ENCODE results near the gene OR51A4. TPM values are rescaled to one million over a fixed set of nuclear protein-coding genes. Genes with fewer than 3 reads are reported as not detected.

The OR51A4 gene
- total and polyA plus RNA-seq, 10 donors = not detected

DNA sequence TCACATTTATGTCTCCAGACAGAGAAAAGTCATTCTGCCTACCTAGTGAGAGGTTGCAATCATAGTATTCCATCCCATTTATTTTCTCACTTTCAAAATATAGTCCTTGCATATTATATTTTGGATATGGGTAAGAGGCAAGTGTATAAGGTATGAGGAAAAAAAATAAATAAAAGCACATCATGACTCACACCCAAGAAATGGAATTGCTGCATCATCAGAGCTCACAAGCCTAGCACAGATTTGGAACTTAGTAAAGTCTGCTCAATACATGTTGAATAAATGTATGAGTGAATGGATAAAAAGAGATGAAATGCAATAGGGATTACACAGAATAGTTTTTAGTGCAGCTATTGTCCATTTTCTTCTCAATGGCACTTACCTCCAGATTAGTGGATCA is 20.8 kb downstream of the OR51A4 start:
- no peak overlapping the region for H3K4me3 ChIP-seq
- H3K27me3 ChIP-seq (replicated peaks in 1 of 7) = no peaks in the 10 kb centered on the region
- no peaks in the 10 kb centered on the region for H3K36me3 ChIP-seq
- no peak for TF ChIP-seq POLR2AphosphoS5 (IDR thresholded peaks at IDR 0.05)
- no peak for TF ChIP-seq POLR2A (IDR thresholded peaks at IDR 0.05)
- TF ChIP-seq, protein P1, sequence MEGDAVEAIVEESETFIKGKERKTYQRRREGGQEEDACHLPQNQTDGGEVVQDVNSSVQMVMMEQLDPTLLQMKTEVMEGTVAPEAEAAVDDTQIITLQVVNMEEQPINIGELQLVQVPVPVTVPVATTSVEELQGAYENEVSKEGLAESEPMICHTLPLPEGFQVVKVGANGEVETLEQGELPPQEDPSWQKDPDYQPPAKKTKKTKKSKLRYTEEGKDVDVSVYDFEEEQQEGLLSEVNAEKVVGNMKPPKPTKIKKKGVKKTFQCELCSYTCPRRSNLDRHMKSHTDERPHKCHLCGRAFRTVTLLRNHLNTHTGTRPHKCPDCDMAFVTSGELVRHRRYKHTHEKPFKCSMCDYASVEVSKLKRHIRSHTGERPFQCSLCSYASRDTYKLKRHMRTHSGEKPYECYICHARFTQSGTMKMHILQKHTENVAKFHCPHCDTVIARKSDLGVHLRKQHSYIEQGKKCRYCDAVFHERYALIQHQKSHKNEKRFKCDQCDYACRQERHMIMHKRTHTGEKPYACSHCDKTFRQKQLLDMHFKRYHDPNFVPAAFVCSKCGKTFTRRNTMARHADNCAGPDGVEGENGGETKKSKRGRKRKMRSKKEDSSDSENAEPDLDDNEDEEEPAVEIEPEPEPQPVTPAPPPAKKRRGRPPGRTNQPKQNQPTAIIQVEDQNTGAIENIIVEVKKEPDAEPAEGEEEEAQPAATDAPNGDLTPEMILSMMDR (IDR thresholded peaks at IDR 0.05 in 8 of 11, conservative IDR thresholded peaks at IDR 0.05 in 3 of 11) = no peak
- no peak for DNase-seq
- intact Hi-C loops (cut with DNase I; ENCODE audit: low total_unique reads) = no loop called here
- H3K4me1 ChIP-seq = no peaks in the 10 kb centered on the region
- H3K9me3 ChIP-seq = no peaks in the 10 kb centered on the region
- H3K27ac ChIP-seq = no peak overlapping the region

DNA sequence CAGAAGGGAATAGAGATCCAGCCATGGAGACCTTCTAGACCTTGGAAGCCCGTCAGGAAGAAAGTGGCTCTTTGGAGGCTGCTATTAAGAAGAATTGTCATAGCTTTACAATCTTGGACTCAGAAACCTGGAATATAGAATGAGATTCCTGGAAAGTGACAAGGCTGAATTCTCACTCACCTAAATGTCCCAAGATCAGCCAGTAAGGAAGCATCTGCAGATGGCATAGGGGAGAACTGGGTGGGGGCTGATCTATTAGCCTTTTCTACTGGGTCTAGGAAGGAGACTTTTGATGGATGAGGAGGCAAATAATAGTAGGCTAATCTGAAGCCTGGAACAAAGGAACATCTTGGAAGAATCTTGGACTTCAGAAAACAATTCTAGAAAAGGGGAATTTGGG is 23.2 kb downstream of the OR51A4 start, which contains the start of gene OR51G1:
Gene OR51G1 (minus strand): TSS at position 101 of the 400 bp plus-strand sequence. CDS start 0 bp downstream, at position 101.
- intact Hi-C loops (cut with DNase I; ENCODE audit: low total_unique reads) = no loop called here
- no peaks in the 10 kb centered on the region for H3K36me3 ChIP-seq
- WGBS, 5 donors = 50 to 95% (median 83%) methylated on average over 1 of the region's 1 CpG

DNA sequence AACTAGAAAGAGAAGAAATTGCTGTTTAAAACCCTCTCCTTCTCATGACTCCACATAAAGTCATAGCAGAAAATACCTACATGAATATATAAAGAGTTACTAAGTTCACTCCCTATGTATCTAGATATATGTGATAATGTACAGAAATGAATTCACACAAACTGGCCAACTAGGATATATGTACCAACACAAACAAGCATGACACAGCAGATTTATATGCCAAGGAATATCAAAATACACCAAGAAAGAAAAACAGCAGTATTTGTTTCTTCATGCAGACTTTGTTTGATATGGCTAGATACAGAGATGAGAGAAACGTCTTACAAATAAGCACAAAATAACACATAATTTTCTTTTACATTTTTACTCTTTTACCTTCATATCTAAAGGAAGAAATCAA is 25.1 kb downstream of the OR51A4 start:
- H3K4me3 ChIP-seq = no peak overlapping the region
- DNase-seq = no peak

More for the DNA sequence above, 23.2 kb downstream of the OR51A4 start, which contains the start of gene OR51G1:
- Histone ChIP-seq H3K4me1 (no peaks in the 10 kb centered on the region), H3K27ac (no peak within 1 kb of the TSS), H3K9me3 (no peaks in the 10 kb centered on the region), H3K27me3 (replicated peaks in 1 of 7) (no peaks in the 10 kb centered on the region), H3K4me3 (no peak within 1 kb of the TSS)
- DNase-seq = no peak
- TF ChIP-seq POLR2A (IDR thresholded peaks at IDR 0.05) (no peak), POLR2AphosphoS5 (IDR thresholded peaks at IDR 0.05) (no peak)
- TF ChIP-seq, protein P1 (IDR thresholded peaks at IDR 0.05 in 8 of 11, conservative IDR thresholded peaks at IDR 0.05 in 3 of 11) = no peak

DNA sequence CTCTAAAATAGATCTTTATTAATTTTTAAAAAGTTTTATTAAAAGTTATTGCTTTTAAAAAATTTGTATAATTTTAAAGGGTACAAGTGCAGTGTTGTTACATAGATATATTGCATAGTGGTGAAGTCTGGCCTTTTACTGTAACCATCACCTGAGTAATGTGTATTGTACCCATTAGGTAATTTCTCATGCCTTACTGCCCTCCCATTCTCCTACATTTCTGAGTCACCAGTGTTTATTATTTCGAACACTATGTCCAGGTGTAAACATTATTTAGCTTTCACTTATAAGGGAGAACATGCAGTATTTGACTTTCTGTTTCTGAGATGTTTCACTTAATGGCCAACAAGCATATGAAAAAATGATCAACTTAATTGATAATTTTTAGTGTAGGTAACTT is 25.6 kb downstream of the OR51A4 start:
- H3K27me3 ChIP-seq (replicated peaks in 1 of 7) = no peaks in the 10 kb centered on the region
- no peak overlapping the region for H3K4me3 ChIP-seq
- H3K36me3 ChIP-seq = no peaks in the 10 kb centered on the region
- TF ChIP-seq POLR2A (IDR thresholded peaks at IDR 0.05) = no peak
- TF ChIP-seq, protein P1 (IDR thresholded peaks at IDR 0.05 in 8 of 11, conservative IDR thresholded peaks at IDR 0.05 in 3 of 11) = no peak
- no peak for TF ChIP-seq POLR2AphosphoS5 (IDR thresholded peaks at IDR 0.05)
- H3K9me3 ChIP-seq = no peaks in the 10 kb centered on the region
- H3K4me1 ChIP-seq = no peaks in the 10 kb centered on the region
- intact Hi-C loops (cut with DNase I; ENCODE audit: low total_unique reads) = no loop called here
- 61 to 87% (median 80%) methylated on average over 1 of the region's 1 CpG for WGBS, 5 donors
- DNase-seq = no peak
- no peak overlapping the region for H3K27ac ChIP-seq

More for the DNA sequence above, 25.1 kb downstream of the OR51A4 start:
- Histone ChIP-seq H3K4me1 (no peaks in the 10 kb centered on the region), H3K36me3 (no peaks in the 10 kb centered on the region), H3K9me3 (no peaks in the 10 kb centered on the region), H3K27me3 (replicated peaks in 1 of 7) (no peaks in the 10 kb centered on the region), H3K27ac (no peak overlapping the region)
- WGBS, 5 donors = 47 to 79% (median 55%) methylated on average over 1 of the region's 1 CpG
- intact Hi-C loops (cut with DNase I; ENCODE audit: low total_unique reads) = no loop called here
- no peak for TF ChIP-seq POLR2A (IDR thresholded peaks at IDR 0.05)
- no peak for TF ChIP-seq POLR2AphosphoS5 (IDR thresholded peaks at IDR 0.05)
- TF ChIP-seq, protein P1 (IDR thresholded peaks at IDR 0.05 in 8 of 11, conservative IDR thresholded peaks at IDR 0.05 in 3 of 11) = no peak
